GM18519 (cell line): ENCODE results near the gene IQCC.

Experiments used
- ATAC-seq: cut with Tn5 transposase; IDR thresholded peaks from one replicate; pipeline ENCODE4 v1.9.1; 2021; ENCODE audit warnings: mild to moderate bottlenecking, moderate library complexity; ENCODE audit not compliant: unreplicated experiment, low FRiP score

The IQCC gene

GRCh38 chr1:32255072-32256071 lies 49.9 kb downstream of the IQCC start:
- no peak for ATAC-seq

GRCh38 chr1:32256473-32257226 lies 51.2 kb downstream of the IQCC start:
- no peak for ATAC-seq

- ATAC-seq = no peak
Measured at GRCh38 chr1:32257227-32257508, 51.7 kb downstream of the IQCC start.
